ENCODE results near the gene PGAM2.

PGAM2 gene

GRCh38 chr7:44059219-44060090 lies 5.9 kb downstream of the PGAM2 start:
- TF ChIP-seq RARB (CRISPR knock-in tag; IDR thresholded peaks at IDR 0.05): no peak
- TF ChIP-seq ARNTL (CRISPR knock-in tag; IDR thresholded peaks at IDR 0.05; ENCODE audit: borderline replicate concordance, low read depth): no peak
- TF ChIP-seq ZNF8 (CRISPR knock-in tag; IDR thresholded peaks at IDR 0.05): no peak
- TF ChIP-seq ZFP30 (CRISPR knock-in tag; IDR thresholded peaks at IDR 0.05): no peak
- TF ChIP-seq CREB5 (CRISPR knock-in tag; IDR thresholded peaks at IDR 0.05; ENCODE audit: low read depth): no peak
- TF ChIP-seq TOX (CRISPR knock-in tag; IDR thresholded peaks at IDR 0.05; ENCODE audit: borderline replicate concordance): no peak
- TF ChIP-seq TSHZ2 (CRISPR knock-in tag; IDR thresholded peaks at IDR 0.05): no peak
- no peak for TF ChIP-seq ZC3H10 (CRISPR knock-in tag; IDR thresholded peaks at IDR 0.05)
- TF ChIP-seq ZNF565 (CRISPR knock-in tag; conservative IDR thresholded peaks at IDR 0.05; ENCODE audit: low read depth): no peak
- no peak for TF ChIP-seq PATZ1 (CRISPR knock-in tag; IDR thresholded peaks at IDR 0.05; ENCODE audit: borderline replicate concordance)
- TF ChIP-seq POU6F1 (CRISPR knock-in tag; IDR thresholded peaks at IDR 0.05; ENCODE audit: borderline replicate concordance, low read depth): no peak
- no peak for TF ChIP-seq CSDC2 (CRISPR knock-in tag; IDR thresholded peaks at IDR 0.05)
- TF ChIP-seq ISL1 (CRISPR knock-in tag; IDR thresholded peaks at IDR 0.05): no peak
- no peak for TF ChIP-seq BACH2 (CRISPR knock-in tag; IDR thresholded peaks at IDR 0.05; ENCODE audit: borderline replicate concordance)
- ATAC-seq: no peak

- no peak for ATAC-seq
- no peak for TF ChIP-seq TCF4 (CRISPR knock-in tag; IDR thresholded peaks at IDR 0.05; ENCODE audit: borderline replicate concordance)
- no peak for TF ChIP-seq RARB (CRISPR knock-in tag; IDR thresholded peaks at IDR 0.05)
- TF ChIP-seq PPARA (CRISPR knock-in tag; IDR thresholded peaks at IDR 0.05; ENCODE audit: borderline replicate concordance): no peak
Measured at GRCh38 chr7:44058759-44059218, 6.6 kb downstream of the PGAM2 start.

GRCh38 chr7:44057849-44058758 lies 7.3 kb downstream of the PGAM2 start:
- TF ChIP-seq ISL1 (CRISPR knock-in tag; IDR thresholded peaks at IDR 0.05) (no peak), ZNF8 (CRISPR knock-in tag; IDR thresholded peaks at IDR 0.05) (no peak), ZC3H10 (CRISPR knock-in tag; IDR thresholded peaks at IDR 0.05) (no peak), CSRNP3 (CRISPR knock-in tag; IDR thresholded peaks at IDR 0.05) (no peak), ZFP30 (CRISPR knock-in tag; IDR thresholded peaks at IDR 0.05) (no peak), POU6F1 (CRISPR knock-in tag; IDR thresholded peaks at IDR 0.05; ENCODE audit: borderline replicate concordance, low read depth) (no peak), CSDC2 (CRISPR knock-in tag; IDR thresholded peaks at IDR 0.05) (no peak), ESRRG (CRISPR knock-in tag; IDR thresholded peaks at IDR 0.05) (no peak), ZNF565 (CRISPR knock-in tag; conservative IDR thresholded peaks at IDR 0.05; ENCODE audit: low read depth) (no peak), TCF4 (CRISPR knock-in tag; IDR thresholded peaks at IDR 0.05; ENCODE audit: borderline replicate concordance) (no peak), PPARA (CRISPR knock-in tag; IDR thresholded peaks at IDR 0.05; ENCODE audit: borderline replicate concordance) (no peak), TSHZ2 (CRISPR knock-in tag; IDR thresholded peaks at IDR 0.05) (no peak), TOX (CRISPR knock-in tag; IDR thresholded peaks at IDR 0.05; ENCODE audit: borderline replicate concordance) (no peak)
- ATAC-seq: no peak

All from SK-N-SH treated with all-trans-retinoic acid at 6 μM for 48 hours (cell line).